B cell (primary cell): ENCODE measurements around the gene GJA1.
"Not testable (repeated sequence)": the region's sequence is repeated elsewhere in the genome, so short reads cannot be mapped to it uniquely, and the experiment has no call there.

Experiments used
- EZH2 ChIP-seq: IDR thresholded peaks from 2 replicates; pipeline ENCODE4 v1.6.1; 2012; ENCODE audit warnings: borderline replicate concordance, low read depth, mild to moderate bottlenecking, moderate library complexity, low read length; ENCODE audit not compliant: insufficient read depth, poor library complexity, severe bottlenecking
- TF ChIP-seq, protein P1 (sequence below): fragments of 200-600 bp; IDR thresholded peaks from one replicate; pipeline ENCODE4 v1.8.0; 2022; ENCODE audit warnings: antibody characterized with exemption, mild to moderate bottlenecking

DNA sequence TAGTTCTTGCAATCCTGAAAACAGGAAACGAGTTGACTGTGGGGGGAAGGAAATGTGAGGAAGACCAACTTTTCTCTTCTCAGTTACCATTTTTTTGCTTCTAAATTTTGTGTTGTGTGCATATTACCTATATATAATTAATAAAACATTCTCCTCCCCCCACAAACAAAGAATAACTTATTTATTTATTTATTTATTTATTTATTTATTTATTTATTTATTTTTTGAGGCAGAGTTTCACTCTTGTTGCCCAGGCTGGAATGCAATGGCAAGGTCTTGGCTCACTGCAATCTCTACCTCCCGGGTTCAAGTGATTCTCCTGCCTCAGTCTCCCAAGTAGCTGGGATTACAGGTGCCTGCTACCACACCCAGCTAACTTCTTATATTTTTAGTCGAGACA is 48.9 kb upstream of the GJA1 start:
- TF ChIP-seq, protein P1, sequence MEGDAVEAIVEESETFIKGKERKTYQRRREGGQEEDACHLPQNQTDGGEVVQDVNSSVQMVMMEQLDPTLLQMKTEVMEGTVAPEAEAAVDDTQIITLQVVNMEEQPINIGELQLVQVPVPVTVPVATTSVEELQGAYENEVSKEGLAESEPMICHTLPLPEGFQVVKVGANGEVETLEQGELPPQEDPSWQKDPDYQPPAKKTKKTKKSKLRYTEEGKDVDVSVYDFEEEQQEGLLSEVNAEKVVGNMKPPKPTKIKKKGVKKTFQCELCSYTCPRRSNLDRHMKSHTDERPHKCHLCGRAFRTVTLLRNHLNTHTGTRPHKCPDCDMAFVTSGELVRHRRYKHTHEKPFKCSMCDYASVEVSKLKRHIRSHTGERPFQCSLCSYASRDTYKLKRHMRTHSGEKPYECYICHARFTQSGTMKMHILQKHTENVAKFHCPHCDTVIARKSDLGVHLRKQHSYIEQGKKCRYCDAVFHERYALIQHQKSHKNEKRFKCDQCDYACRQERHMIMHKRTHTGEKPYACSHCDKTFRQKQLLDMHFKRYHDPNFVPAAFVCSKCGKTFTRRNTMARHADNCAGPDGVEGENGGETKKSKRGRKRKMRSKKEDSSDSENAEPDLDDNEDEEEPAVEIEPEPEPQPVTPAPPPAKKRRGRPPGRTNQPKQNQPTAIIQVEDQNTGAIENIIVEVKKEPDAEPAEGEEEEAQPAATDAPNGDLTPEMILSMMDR: not testable (repeated sequence)
- TF ChIP-seq EZH2: not testable (repeated sequence)
